CD4-positive, alpha-beta T cell treated with Interleukin-12 subunit alpha and Interleukin-12 subunit beta, for 1 hour (primary cell): ENCODE data around the gene STRN3.
"Not testable (repeated sequence)": the region's sequence is repeated elsewhere in the genome, so short reads cannot be mapped to it uniquely, and the experiment has no call there.

ENCODE experiments used
- DNase-seq: peaks from one replicate; pipeline ENCODE4 v3.0.0-alpha.2; 2020

Gene STRN3

DNA sequence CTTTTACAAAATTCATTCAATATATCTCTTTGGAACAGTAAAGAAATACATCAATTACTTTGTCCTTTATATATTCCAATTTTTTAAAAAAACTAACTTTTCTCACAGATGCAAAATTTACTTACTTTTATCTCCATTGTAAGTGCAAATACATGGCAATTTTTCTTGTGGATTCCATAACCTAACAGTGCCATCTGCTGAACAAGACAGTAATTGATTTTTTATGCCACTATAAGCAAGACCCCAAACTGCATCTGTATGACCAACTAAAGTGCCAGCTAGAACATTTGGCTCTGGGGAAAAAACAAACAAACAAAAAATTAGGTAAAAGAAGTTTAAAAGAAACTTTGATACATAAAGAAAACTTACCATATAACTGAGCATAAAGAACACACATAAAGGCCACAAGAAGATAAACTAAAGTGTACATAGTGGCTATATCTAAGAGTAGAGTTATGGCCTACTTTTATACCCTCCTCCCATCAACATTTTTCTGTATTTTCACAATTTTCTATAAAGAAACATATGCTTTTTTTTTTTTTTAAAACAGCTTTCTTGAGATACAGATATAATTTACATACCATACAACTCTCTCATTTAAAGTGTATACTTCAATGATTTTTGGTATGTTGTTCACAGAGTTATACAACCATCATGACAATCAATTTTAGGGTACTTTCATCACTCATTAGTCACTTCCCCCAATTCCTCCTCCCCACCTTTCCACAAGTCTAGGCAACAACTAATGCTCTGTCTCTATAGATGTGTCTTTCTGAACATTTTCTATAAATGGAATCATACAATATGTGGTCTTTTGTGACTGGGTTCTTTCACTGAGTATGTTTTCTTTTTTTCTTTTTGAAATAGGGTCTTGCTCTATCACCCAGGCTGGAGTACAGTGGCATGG, 119.2 kb downstream of the STRN3 start:
- DNase-seq, result peak; percentile 2

DNA sequence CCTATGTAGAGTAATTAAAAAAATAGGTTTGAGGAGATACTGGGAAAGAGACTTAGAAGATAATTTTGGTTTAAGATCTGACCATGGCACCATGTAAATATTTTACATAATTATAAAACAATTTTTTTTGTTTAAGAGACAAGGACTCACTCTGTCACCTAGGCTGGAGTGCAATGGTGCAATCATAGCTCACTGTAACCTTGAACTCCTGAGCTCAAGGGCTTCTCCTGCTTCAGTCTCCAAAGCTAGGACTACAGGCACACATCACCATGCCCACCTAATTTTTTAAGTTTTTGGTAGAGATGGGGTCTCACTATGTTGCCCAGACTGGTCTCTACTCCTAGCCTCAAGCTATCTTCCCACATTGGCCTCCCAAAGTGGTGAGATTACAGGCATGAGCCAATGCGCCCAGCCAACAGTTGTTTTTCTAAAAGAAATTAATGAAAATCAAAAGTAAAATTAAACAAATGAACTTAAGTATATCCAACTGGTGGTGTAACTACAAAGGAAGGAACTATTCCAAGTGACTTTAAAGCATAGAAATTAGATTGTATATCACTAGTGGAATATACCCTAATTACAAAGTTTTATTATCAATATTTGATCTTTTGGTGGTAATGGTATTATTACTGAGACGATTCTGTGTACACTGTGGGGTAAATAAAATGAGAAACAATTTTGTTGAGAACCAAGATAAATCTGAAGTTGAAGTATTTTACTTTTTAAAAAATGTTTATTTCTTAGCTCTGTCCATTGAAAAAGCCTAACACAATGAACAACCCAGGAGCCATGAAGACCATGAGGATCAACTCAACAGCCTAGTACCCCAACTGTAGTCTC, 122.7 kb downstream of the STRN3 start:
- DNase-seq, result no peak

DNA sequence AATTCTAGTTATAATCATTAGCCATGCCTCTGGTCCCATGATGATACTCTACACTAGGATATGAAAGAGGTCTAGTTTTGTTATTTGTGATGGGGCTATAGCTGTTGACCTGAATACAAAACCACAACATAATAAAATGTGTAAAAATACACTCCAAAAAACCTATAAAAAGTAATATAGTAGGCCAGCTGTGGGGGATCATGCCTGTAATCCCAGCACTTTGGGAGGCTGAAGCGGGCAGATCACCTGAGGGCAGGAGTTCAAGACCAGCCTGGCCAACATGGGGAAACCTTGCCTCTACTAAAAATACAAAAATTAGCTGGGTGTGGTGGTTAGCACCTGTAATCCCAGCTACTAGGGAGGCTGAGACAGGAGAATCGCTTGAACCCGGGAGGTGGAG, 129.1 kb downstream of the STRN3 start:
- not testable (repeated sequence) for DNase-seq

DNA sequence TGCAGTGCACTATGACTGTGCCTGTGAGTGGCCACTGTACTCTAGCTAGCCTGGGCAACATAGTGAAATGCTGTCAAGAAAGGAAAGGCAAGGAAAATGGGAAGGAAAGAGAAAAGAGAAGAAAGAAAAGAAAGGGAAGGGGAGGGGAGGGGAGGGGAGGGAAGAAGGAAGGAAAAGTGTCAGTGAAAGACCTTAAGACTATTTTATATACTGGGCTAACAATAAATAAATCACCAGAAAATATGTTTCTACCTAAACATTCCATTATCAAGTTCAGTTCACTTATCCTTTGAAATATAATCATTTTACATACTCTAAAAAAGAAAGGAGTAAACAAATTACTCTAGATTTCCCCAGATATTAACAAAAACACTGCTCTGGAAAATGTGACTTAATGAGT, 129.7 kb downstream of the STRN3 start:
- DNase-seq, result no peak

DNA sequence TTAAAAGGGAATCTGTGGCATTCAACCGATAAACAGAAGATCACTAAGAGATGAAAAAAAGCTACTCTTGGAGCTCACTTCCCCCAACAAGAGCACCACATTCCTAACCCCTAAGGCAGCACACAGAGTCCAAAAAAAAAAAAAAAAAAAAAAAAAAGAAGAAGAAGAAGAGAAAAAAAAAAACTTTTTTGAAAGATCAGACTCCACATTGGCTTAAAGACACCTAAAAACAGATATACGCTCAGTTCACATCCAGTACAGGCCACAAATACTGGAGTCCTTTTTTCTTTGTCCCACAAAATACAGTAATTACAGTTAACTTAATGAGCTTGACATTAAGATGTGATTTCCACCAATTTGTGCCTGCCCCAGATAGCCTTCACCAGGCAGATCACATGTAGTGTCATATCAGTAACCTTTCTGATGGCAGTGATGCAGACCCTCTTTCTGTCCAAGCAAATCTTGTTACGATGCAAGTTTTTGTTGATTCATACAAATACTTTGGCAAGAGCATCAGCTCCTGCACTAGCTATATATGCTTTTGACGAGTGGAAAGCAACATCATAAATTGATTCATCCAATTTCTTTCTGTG, 131.2 kb downstream of the STRN3 start:
- DNase-seq, result no peak

DNA sequence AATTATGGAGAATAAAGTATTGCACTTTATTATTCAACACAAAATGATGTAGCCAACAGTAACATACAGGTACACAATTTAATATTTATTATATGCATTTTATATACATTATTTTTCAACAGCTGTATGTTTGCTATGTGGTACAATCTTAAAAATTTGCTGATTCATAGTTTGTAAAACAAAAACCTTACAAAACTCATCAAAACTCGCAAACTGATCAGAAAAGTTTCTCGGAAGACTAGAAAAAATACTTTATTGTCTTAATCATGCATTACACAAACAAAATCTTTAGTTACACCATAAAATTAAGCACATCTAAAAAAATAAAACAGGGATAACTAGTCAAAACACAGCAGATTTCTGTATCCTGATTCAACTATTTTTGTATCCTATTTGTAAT, 132.4 kb downstream of the STRN3 start:
- DNase-seq, result no peak

DNA sequence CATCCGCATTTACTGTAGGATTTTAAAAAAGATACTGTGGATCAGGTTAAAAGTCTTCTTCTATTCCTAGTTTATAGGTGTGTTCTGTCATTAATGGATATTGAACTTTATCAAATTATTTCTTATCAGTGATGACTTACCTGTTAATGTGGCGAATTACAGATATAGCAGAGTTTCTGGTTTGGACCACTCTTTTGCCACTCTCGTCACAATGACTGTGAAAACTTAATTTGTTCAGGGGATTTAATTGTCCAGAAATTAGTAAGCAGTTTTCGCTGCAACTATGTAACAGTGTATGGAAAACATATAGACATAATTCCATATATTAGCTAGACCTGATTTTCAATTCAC, 137.0 kb downstream of the STRN3 start:
- no peak for DNase-seq

DNA sequence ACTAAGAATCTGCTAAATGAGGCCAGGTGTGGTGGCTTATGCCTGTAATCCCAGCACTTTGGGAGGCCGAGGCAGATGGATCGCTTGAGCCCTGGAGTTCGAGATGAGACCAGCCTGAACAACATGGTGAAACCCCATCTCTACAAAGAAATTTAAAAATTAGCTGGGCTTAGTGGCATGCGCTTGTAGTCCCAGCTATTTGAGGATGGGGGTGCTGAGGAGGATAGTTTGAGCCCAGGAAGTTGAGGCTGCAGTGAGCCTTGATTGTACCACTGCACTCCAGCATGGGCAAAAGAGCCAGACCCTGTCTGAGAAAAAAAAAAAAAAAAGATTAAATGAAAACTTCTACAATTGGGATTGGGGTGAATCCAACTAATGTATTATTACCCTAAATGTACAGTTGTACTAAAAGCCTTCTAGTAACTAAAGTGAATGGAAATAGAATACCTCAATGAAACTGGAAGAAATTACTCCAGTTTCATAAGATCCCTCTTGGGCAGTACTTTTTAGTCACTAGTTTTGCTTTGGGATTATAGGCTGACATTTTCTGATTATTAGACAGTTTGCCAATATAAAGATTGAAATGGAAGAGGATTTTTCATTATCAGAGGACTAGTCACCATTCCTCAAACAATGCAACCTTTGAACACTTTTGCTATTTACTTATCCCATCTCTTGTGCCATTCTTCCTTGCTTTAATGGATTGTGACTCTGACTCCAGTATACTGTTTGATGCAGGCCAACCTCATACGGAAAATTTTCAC, 137.5 kb downstream of the STRN3 start:
- DNase-seq, result no peak

DNA sequence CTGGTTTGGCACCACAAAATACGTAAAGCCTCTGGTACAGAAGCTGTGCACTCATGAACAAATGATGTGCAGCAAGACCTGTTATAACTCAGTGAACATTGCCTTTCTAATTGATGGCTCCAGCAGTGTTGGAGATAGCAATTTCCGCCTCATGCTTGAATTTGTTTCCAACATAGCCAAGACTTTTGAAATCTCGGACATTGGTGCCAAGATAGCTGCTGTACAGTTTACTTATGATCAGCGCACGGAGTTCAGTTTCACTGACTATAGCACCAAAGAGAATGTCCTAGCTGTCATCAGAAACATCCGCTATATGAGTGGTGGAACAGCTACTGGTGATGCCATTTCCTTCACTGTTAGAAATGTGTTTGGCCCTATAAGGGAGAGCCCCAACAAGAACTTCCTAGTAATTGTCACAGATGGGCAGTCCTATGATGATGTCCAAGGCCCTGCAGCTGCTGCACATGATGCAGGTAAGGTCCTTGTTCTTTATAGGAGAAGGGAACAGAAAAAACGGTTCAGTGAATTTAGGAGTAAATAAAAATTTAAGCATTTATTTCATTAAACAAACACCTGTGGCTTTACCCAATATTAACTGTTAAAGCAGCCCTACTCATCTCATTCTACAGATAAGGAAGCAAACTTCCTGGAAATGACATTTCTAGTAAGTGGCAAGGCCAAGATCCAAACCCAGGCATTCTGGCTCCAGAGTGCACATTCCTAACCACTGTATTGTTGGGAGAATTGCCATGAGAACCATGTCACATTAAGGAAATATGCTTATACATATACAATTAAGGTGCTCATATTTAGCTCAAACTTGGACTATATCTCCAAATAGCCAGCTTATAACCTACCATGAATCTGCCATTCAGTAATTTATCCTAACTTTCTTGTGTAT, 140.1 kb downstream of the STRN3 start:
- no peak for DNase-seq

DNA sequence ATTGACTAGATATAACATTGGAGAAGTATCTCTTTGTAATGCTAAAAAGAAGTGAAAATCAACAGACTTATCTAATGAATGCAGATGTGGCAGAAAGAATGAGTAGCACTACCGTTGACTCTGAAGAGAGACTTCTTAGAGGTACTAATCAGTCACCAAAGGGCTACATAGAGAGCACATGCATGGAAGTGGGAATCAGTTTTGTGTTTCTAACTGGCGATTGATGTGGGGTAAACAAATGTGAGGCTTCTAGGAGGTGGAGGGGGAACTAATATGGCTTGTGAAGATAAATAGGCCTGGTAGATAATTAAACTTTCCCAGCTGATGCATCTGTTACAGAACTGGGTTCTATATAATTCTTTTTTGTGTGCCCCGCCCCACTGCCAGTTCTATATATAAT, 141.3 kb downstream of the STRN3 start:
- no peak for DNase-seq

DNA sequence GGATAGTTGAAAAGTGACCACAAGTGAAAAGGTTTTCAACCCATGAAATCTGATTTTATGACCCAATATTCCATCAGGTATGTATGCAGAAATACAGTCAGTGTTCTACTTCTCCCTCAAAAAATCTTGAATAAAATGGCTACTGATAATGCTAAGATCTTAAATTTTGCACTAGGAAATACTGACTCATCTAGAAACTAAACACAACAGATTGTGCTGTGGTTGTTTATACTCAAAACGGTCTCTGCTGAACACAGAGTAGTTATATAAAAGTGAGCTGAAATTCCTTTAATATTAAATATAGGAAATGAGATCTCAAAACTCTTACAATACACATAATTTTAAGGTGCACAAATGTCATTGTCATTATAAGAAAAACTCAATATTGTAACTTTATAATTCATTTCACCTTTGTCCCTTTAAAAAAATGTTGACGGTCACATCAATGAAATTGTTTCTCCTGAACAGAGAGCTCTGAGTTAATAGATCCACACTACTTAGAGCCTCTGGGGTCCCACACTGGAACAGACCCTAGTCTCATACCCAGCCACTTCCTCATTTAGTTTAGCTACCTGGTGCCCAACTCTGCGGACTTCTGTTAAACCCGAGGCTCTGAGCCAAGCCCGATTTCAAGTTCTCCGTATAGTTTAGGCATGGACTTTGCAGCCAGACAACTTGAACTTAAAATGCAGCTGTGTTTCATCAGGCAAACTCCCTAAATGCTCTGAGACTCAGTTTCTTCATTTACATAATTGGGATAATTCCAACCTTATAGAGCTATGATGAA, 142.5 kb downstream of the STRN3 start:
- no peak for DNase-seq

DNA sequence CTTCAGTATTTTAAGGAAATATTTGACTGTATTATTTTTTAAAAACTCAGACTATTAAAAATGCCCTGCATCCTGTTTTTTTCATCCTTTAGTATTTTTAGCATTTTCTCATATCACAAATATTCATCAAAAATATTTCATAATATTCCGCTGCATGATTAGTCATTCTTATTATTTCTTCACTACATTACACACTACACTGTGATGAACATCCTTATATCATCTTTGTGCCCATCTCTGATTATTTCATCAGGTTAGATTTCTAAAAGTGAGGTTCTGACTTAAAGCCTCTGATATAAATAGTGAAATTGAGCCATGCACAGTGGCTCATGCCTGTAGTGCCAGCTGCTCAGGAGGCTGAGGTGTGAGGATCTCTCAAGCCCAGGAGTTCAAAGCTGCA, 143.7 kb downstream of the STRN3 start:
- DNase-seq, result no peak

DNA sequence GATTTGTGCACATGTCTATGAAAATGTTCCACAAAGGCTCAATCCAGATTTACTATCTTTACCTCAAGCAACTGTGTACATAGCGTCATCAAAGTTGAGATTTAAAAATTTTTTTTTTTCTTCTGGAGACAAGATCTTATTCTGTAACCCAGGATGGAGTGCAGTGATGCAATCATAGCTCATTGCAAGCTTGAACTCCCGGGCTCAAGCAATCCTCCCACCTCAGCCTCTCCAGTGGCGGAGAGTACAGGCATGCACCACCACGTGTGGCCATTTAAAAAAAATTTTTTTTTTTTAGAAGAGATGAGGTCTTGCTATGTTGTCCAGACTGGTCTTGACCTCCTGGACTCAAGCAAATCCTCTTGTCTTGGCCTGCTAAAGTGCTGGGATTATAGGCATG, 149.5 kb downstream of the STRN3 start:
- DNase-seq, result no peak

DNA sequence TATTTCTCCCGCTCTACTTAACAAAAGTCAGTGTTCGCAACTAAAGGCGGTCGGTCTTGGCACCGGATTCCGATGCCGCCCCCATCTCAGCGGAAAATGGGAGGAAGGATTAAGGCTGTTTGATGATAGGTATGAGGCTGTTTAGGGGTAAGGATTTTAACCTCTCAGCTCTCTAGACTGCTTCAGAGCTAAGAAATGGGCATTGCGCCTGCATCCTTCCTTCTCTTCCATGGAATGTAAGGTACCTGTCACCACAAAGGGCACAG, 150.5 kb downstream of the STRN3 start:
- no peak for DNase-seq

DNA sequence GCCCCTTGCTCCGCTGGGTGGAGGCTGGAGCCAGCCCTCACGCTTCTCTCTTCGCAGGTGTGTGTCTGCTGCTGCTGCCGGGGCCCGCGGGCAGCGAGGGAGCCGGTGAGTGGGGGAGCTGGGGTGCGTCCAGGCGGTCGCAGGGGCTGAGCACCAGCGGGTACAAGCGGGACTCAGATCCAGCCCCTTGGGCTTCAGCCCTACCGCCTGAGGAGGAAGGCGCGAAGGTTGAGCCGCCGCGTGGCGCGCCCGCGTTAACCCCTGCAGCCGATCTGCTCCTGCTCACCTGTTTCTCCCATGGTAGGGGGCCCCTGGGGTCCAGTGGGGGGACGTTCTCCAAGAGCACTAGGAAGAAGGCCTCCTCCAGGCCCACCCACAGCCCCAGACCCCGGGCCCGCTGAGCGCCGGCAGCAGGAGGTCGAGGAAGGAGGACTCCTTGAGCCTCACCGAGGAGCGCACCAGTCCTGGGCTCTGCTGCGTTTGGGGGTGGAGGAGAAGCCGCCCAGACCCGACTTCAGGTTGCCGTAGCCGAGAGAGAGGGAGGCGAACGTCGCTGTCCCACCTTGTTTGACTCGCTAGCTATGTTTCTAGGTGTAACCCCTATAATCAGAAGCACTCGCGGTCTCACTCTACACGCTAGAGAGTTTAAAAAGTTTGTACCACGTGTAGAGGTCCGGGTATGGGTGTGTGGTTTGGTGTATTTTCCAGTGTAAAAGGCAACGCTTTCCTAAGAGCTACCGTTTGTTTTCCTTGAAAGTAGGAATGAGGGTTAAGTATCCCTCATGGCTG, 151.0 kb downstream of the STRN3 start:
- DNase-seq, result no peak

DNA sequence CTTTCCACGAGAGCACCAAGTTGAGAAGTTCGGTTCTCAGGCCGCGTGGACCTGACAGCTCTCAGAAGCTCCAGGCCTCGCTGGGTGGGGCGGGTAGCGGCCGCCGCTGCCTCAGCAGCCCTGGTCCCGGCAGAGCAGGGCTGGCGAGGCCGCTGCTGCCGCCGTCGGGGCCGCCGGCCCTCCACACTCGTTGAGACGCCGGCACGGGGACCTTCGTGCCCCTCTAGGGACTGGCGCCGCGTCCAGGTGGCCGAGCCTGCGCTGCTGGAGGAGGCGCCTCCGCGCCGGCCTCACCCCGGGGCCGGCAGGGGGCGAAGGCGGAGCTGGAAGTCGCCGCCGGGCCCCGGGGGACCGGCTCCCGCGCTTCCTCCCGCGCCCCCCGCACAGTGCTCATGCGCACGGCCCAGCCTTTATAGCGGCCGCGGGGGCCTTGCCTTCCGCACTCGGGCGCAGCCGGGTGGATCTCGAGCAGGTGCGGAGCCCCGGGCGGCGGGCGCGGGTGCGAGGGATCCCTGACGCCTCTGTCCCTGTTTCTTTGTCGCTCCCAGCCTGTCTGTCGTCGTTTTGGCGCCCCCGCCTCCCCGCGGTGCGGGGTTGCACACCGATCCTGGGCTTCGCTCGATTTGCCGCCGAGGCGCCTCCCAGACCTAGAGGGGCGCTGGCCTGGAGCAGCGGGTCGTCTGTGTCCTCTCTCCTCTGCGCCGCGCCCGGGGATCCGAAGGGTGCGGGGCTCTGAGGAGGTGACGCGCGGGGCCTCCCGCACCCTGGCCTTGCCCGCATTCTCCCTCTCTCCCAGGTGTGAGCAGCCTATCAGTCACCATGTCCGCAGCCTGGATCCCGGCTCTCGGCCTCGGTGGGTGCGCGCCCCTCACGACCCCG, 151.8 kb downstream of the STRN3 start, which contains the start of gene COCH:
COCH (plus strand) TSS at position 440 of the 879 bp plus-strand sequence; CDS start at position 820, 380 bp downstream.
- DNase-seq, result peak; percentile 18

DNA sequence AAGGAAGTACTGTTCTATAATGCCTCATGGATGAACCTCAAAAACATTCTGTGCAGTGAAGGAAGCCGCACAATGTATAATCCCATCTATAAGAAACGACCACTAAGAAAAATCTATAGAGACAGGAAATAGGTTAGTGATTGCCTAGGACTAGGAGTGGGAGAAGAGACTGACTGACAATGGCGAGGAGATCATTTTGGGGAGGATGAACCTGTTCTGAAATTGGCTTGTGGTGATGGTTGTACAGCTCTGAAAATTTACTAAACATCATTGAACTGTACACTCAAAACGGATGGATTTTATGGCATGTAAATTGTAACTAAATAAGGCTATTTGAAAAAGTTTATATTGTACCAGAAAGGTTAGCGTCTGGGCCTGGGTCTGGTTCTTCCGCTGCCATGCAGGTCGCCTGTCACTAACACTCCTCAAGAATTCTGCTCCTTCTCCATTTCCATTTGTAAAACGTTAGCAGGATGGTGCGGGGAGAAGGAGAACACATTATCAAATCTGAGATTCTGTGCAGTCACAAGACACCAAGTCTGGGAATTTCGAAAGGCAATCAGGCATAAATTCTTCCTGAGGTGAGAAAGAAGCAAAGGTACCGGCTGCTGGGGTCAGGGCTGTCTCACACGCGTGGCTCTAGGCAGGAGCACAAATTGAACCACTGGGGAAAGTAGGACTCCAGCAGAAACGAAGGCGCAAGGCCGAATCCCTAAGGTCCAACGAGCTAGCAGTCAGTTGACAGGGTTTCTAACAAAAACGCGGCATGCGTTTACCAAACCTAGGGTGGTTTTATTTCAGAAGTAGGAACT, 152.7 kb downstream of the STRN3 start:
- DNase-seq, result no peak

DNA sequence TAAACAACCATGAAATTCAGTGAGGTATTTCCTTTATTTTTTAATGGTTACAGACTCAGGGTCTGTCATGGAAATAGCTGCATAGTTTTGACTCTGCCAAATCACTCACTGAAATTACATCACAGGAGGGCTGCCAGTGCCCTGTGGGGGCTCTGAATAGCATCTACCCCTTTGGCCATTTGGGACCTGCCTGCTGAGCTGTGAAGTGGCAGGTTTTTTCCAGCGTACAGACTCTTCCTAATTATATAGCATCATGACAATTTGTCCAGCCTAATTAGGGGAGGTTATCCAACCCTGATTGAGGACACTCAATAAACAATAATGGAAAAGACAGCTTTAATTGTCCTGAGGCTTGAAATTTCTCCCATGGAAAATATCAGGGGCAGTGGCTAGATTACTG, 153.6 kb downstream of the STRN3 start:
- DNase-seq, result no peak
